GM18508 (cell line): Measurements from ENCODE around the gene KCNQ1.

Experiments
- ATAC-seq: cut with Tn5 transposase; IDR thresholded peaks from one replicate; pipeline ENCODE4 v1.9.1; 2021; ENCODE audit warnings: moderate number of reproducible peaks; ENCODE audit not compliant: insufficient read depth, unreplicated experiment

KCNQ1 gene

DNA sequence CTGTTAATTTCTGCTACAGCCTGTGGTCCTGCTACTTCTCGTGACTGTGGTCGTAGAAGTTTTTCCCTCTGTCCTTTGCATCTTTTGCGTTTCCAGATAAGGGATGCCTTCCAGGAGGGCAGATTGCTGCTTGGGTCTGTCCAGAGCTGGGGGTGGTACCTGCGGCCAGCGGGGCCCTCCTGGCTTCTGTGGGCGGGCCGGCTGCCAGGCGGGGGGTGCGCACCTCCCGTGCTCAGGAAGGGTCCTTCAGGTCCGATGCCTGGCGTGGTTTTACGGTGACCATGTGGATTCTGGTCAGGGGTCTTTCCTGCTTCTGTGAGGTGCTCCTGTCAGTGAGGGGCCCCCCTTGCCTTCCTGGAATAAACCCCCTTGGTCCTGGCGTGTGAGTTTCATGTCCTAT lies 84.8 kb downstream of the KCNQ1 start:
- ATAC-seq, result no peak

DNA sequence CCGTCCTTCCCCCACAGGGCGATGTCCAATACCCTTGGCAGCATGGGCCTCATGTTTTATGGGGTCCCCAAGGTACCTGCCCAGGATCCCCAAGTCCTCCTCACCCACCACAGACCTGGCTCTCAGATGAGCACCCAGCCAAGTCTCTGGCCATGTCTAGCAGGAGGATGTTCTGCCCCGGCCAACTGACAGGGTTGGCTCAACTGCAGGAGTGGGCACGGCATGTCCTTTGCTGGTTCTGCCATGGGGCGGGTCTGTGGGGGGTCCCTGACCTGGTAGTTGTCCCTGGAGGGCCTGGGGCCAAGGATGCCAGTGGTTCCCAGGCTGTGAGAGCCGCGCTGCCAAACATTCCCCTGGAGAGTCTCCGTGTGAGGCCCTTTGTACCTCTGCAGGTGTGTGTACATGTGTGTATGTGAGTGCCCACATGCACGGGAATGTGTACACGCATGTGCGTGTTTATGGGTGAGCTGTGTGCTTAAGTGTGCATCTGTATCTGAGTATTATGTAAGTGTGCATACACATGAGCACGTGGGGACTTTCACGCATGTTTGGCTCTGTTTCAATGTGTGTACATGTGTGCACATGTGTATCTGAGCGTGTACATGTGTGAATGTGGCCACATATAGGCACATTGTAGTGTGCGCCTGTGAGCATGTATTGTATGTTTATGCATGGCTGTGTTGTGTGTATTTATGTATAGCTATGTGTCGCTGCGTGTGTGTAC lies 85.5 kb downstream of the KCNQ1 start:
- no peak for ATAC-seq

DNA sequence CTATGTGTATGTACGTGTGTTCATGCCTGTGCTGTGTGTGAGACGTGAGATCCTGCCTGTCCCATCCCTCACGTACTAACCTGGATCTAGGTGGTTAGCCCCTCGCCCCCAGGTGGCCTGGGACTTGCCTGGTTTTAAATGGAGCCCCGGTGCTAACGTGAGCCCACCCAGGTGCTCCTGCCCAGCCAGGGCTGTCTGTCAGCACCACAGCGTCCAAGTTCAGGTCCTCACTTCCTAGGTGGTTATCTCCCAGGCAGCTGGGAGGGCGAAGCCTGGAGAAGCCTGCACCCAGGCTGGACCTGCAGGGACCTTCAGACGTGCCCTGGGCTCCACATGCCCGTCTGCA lies 86.0 kb downstream of the KCNQ1 start:
- ATAC-seq, result no peak

DNA sequence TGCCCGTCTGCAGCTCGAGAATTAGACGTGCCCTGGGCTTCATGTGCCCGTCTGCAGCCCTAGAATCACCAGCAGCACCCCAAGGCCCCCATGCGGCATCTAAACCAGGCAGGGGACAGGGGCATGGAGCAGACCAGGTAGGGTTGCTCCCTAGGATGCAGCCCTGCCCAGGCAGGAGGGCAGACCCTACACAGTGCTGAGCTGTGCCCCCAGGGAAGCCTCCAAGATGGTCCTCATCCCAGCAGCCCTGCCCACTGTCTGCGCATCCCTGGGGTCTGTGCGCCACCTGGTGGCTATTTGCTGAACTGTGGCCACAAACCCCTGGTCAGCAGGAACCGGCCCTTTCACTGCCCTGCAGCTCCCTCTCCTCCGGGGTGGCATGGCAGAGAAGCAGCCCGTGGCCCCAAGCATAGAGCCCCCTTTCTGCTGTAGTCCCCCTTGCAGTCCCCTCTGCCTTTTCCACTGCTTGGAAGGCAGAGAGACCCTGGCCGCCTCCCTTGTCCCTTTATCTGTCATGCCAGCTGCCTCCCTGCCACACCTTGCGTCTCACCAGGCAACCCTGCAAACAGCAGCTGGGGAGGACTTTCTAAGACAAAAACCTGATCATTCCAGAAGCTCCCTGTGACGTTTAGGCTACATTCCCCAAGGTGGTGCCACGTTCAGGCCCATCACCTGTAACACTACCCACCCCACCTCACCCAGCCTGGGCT lies 86.6 kb downstream of the KCNQ1 start:
- no peak for ATAC-seq

DNA sequence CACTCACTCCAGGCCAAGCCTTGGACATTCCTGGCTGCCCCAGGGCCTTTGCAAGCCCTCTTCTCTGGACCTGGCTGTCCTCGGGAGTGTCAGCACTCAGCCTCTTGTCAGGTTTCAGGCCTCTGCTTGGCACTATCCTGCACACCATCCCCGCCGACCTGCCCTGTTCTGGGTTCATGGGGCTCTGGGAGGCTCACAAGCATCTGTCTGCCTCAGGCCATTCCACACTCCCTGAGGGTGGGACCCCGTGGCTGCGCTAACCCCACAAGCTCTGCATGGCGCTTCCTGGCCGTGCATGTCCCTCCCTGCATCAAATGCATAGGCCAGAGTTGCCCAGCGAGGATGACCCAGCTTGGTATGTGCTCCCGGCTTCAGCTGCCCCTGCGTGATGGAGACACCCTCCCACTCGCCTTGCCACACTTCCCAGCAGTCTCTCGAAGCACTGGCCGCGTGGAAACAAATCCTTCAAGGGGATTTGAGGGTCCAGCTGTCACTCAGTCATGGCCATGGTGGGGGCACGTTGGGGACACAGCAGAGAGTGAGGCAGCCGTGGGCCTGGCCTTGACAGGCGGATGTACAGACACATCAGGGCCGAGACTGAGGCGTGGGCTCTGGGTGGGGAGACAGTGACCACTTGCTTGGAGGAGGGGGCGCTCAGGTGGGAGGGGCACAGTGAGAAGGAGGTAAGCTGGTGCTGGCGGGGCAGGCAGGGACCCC lies 87.3 kb downstream of the KCNQ1 start:
- no peak for ATAC-seq

DNA sequence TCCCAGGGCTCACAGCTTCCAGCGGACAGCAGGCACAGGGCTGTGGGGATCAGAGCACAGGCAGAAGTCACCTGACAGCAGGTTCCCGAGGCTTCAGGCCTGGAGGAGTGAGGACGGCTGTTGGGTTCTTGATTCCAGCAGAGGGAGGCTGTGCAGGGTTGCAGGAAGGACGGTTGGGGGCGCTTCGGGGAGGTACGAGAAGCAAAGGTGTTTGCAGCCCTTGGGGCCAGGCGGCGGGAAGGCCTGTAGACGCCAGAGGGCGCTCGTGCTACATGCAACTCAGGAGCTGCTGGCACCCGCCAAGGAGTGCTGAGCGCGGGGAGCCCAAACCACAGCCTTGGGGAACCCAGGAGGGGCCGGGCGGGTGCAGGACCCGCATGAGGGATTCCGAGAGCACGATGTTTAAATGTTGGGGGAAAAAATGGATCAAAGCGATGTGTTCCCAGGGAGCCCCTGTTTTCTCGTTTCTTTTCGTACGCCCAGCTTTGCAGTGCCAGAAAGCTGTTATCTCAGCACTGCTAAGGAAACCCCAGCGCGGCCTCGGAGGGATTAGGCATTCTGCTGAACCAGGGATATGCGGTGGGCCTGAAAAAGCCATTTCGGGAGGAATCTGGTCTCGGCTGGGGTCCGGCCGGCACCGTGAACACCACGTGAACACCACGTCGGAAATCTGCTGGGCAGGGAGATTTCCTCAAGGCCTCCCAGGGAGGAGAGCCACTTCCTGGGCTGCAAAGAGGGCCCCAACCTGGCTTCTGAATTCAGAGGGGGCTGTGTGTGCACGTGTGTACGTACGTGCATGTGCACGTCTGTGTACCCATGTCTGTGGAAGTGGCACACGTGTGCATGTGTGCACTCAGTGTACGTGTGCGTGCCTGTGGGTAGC lies 88.1 kb downstream of the KCNQ1 start:
- ATAC-seq, result no peak

DNA sequence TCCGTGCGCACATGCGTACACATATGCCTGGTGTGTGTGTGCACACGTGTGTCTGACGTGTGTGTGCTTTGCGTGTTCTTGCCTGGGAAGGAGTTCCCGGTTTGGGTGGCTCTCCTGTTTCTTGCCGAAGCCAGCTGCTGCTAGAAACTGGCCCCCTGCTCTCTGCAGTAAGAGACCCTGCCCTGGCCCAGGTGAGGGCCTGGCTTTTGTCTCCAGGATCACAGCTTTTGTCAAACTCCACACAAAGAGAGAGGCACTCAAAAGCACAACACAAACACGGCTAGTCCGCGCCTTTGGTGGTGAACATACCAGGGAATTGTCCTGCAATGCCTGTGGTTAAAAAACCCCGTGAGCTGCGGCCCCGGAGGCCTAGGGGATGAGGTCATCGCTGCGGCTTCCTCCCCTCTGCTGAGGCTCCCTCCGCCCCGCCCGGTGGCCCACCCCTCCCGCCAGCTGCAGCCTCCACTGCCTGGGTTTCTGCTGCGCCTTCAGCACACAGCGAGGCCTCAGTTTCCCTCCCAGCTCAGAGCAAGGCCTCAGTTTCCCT lies 88.9 kb downstream of the KCNQ1 start:
- no peak for ATAC-seq

DNA sequence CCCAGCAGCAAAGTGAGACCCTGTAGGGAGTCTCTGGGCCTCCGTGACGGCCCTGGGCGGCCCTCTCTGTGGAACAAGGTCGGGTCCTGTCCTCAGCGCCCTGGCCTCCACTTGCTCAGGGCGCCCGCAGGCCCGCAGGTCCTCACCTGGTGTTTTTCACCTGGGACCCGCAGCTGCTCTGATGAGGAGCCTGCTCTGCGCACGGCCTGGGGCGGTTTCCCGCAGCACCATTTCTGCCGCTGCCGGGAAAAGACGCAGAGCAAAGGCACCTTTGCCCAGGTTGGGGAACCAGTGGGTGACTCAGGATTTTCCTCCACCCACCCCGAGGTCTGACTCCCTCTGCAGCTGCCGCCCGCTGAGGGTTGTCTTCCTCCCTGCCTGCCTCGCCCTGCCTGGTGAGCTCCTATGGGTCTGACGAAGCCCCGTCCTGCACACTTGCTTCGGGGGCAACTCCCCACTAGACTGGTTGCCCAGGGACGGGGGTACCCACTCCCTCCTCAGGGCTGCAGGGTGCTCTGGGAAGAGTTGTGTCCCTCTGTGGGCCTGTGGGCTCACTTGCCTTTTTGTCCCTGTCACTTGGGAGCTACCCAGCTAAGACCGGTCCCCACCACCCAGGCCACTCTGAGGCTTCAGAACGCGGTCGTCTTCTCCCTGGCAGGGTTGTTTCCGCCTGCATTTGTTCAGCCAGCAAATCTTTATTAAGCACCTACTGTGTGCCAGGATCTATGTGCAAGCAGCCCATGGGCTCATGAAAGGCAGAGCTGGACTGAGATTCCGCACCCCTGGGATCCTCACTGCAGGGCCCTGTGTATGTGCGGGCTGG lies 89.5 kb downstream of the KCNQ1 start:
- ATAC-seq, result no peak

DNA sequence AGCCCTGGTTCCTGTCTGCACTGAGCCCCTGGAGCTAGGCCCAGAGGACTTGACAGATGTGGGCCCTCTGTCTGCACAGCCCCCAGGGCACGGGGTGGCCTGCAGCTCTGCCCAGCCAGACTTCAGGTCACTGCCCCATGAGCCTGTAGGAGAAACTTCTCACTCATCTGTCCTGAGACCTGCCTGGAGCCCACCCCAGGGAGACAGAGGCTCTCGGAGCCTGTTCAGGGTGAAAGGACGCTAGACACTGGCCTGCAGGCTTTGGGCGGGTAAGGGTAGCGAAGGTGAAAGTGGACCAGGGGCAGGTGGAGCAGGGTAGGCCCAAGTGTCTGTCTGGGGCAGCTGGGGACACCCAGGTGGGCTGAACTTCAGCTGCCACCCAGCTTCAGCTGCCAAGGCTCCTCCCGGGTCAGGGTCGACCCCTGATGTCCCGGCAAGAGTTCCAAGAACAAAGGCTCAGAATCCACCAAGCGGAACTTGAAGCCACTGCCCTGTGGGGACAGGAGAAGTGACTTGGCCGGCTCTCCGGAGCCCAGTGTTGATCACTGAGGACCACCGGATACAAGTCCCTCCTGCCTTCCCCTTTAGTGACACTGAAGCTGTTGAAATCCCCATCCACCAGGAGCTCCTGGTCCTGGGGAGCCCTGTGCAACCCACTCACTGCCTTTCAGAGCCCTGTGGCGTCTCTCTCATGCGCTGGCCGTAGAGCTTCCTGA lies 90.3 kb downstream of the KCNQ1 start:
- no peak for ATAC-seq

DNA sequence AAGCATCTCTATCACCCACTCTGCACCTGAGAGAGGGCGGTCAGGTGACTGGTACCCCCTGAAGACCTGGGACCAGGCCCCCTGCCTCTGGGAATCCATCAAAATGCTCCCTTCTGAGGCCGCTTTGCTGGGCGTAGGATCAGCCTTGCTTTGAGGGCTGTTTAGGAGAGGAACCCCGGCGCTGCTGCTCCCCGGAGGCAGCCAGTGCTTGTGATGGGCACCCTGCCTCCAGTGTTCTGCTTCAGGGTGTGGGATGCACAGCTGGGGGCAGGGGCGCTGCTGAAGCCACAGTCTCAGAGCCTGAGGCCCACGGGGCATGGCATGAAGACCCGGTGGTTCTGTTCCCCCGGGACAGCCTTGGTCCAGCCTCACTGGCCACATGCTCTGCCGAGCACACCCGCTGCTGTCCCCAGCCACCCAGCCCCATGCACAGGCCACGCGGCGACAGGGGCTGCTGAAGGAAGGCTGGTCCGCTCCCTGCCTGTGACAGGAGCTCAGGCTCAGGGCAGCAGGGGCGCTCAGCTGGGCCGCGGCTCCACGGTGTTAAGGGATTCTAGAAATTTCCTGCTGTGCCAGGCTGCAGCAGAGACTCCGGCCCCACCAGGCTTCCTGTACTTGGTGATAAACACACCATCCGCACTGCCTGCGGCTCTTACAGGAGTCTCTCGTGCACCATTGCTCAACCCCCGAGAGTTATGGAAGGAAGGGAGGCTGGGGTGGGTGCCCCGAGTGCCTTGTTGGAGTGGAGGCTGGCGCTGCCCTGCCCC lies 91.0 kb downstream of the KCNQ1 start:
- ATAC-seq, result no peak

DNA sequence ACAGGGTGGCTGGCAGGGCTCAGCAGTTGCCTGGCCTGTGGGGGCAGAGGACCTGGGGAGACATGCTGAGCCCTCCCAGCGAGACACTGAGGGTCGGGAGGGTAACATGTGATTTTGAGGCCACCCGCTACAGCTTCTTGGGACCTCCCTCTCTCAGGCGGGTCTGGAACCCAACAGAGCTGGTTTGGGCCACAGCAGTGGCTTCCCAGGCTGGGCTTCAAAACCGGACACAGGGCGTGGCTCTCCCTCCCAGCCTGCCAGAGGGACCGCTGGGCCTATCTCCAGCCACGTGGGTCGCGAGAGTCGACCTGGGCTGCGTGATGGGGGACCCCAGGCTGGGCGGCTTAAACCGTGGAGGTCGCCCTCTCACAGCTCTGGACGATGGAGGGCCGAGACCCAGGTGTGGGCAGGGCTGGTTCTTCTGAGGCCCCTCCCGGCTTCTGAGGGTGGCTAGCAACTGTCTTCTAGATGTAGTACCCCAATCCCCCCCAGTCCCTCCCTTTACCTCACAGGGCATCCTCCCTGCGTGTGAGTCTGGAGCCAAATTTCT lies 91.7 kb downstream of the KCNQ1 start:
- no peak for ATAC-seq

DNA sequence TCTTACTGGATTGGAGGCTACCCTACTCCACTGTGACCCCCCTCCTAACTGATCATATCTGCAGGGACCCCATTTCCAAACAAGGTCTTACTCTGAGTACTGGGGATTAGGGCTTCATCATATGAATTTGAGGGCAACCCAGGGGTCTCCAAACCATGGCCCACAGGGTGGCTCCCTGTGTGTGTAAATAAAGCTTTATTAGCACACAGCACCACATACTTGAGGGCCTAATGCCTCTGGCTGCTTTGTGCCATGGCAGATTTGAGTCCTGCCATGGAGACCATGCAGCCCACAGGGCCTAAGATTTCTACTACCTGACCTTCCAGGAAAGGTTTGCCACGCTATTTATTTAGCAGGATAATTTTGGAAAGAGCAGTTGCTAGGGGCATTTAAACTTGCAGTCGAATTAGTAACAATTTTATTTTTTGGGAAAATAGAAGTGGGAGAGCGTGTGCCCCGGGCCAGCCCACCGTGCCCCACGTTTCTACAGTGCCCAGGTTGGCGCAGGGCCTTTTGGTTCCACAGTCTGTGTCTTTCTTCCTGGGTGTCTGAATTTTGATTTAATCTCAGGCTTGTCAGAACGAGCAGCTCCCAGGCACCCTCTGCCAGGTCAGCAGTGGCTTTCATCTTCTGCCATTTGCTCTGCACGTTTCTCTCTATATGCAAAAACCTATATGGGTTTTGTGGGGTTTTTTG lies 92.3 kb downstream of the KCNQ1 start:
- no peak for ATAC-seq

DNA sequence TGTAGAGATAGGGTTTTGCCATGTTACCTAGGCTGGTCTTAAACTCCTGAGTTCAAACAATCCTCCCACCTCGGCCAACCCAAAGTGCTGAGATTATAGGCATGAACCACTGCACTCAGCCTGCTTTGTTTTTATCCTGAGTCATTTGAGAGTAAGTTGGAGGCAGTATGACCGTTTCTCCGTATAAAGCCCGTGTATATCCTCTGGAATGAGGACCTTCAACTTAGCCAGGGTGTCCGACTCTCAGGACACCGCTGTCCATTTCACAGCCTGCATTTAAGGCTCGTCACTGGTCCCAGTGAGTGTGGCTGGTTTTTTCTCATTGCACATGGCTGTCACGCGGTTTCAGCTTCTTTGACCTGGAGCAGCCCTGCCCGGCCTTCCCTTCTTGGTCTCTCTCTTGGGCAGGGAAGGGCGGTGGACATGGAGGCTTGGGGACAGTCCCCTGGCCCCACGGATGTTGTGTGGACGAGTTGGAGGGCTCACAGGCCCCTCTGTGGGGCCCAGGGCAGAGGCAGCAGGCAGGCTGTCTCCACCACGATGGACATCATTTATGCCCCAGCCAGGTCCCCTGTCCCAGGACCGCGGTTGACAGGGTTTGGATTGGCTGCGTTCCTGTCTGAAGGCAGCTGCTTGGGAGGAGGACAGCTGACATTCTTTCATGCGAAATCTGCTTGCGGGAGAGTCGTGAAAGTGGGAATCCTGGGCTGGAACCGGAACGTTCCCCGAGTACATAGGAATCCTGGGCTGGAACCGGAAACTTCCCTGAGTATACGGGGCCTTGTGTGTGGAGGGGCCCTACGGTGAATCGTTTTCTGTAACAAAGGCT lies 93.3 kb downstream of the KCNQ1 start:
- no peak for ATAC-seq

DNA sequence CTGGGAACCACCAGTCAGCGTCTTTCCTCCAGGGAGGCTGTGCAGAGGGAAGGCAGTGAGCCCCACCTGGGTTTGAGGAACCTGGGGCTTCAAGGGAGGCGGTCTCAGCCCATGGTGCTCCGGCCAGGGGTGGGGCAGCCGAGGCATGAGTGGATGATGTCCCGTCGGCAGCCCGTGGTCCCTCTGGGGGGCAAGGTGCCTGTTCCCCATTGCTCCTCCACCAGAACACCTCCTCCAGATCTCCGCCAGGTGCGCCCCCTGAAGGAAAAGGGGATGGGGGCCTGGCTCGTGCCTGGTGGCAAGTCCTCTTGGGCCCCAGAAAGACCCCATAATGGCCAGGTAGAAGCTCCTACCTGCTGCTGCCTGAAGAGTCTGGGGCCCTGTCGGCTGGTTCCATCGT lies 94.1 kb downstream of the KCNQ1 start:
- ATAC-seq, result no peak

DNA sequence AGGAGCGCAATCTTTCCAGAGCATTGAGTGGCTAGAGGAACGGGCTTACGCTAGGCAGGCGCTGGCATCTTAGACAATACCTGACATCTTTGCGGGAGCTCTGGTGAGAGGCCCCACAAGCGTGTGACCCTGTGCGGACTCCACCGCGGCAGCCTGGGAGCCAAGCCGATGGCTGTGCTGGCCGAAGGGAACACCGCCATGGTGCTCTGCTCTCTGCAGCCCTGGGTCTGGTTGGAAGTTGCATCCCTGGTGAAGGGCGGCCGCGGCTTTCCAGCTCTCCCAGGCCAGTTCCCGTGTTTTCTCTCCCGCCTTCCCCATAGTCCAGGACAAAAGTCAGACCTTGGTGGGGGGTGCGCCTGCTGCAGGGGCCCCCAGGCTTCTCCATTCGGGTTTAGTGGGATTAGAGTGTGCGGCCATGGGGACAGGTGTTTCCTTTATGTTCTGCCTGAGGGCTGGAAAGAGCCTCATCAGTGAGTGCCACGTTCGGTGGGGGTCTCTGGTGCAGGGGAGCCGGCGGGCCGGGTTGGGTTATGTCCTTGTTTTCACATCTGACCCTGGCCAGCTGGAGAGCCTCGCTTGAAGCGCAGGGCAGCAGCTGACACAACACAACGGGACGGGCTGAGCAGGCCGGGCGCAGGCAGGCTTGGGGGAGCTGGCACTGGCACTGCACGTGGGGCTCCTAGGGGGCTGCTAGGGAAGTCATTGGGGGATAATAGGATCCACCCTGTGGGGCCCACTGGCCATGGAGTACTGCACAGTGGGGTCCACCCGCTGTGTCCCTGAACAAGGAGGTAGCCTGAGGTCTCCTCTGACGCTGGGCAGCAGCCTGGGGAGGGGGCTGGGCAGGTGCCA lies 94.8 kb downstream of the KCNQ1 start:
- no peak for ATAC-seq
